Skeletal muscle tissue (tissue), 4 donors: Measurements from ENCODE around the gene FAM3C. TPM values are rescaled to one million over a fixed set of nuclear protein-coding genes. Genes with fewer than 3 reads are reported as not detected.

Experiments used
- H3K27ac ChIP-seq: one replicate; pipeline ENCODE4 v1.7.0; 2013; ENCODE audit warnings: mild to moderate bottlenecking, low read depth, low read length, inconsistent platforms
- H3K27me3 ChIP-seq, 3 donors: one replicate each; pipeline ENCODE4 v1.7.0; 2013; ENCODE audit warnings: low read length in 3 of 3; ENCODE audit not compliant: control insufficient read depth in 3 of 3, insufficient read depth in 3 of 3
- H3K36me3 ChIP-seq, 3 donors: one replicate each; pipeline ENCODE4 v1.7.0; 2013; ENCODE audit warnings: low read length in 3 of 3; ENCODE audit not compliant: control insufficient read depth in 3 of 3, insufficient read depth in 3 of 3
- H3K4me1 ChIP-seq, 3 donors: one replicate each; pipeline ENCODE4 v1.7.0; 2013; ENCODE audit warnings: low read length in 3 of 3, mild to moderate bottlenecking in 3 of 3; ENCODE audit not compliant: control insufficient read depth in 3 of 3, insufficient read depth in 3 of 3
- H3K4me3 ChIP-seq, 3 donors: one replicate each; pipeline ENCODE4 v1.7.0; 2013; ENCODE audit warnings: low read length in 3 of 3
- H3K9ac ChIP-seq, 3 donors: one replicate each; pipeline ENCODE4 v1.7.0; 2013; ENCODE audit warnings: low read length in 3 of 3, mild to moderate bottlenecking in 3 of 3, moderate library complexity in 2 of 3, low read depth in 1 of 3
- H3K9me3 ChIP-seq, 3 donors: one replicate each; pipeline ENCODE4 v1.7.0; 2013; ENCODE audit warnings: low read length in 3 of 3; ENCODE audit not compliant: control insufficient read depth in 3 of 3
- total RNA-seq: library from RNA; depleted of rRNA; stranded (reverse); fragments of >200 nt; gene quantifications from one replicate; pipeline ENCODE4 v1.2.3, GENCODE V29; 2014
- donor health status: Osteomylitis.

Gene FAM3C
- total RNA-seq, 1 donor from 2014 or later: 51.1 TPM

GRCh38 chr7:121305109-121305508 is 91.0 kb downstream of the FAM3C start:
- Histone ChIP-seq H3K36me3 (no peaks in the 10 kb centered on the region), H3K9ac (no peak overlapping the region), H3K27me3 (no peaks in the 10 kb centered on the region), H3K9me3 (peaks cover 0 to 2% (median 0%) of the 10 kb centered on the region in 3 donors), H3K4me1 (no peaks in the 10 kb centered on the region), H3K27ac (no peak overlapping the region), H3K4me3 (no peak overlapping the region)

- Histone ChIP-seq H3K4me3 (no peak overlapping the region), H3K4me1 (no peaks in the 10 kb centered on the region), H3K9ac (no peak overlapping the region), H3K27me3 (no peaks in the 10 kb centered on the region), H3K36me3 (no peaks in the 10 kb centered on the region), H3K9me3 (peaks cover 0 to 2% (median 0%) of the 10 kb centered on the region in 3 donors), H3K27ac (no peak overlapping the region)
Measured at GRCh38 chr7:121304102-121304658, 91.9 kb downstream of the FAM3C start.

- Histone ChIP-seq H3K27ac (no peak overlapping the region), H3K27me3 (no peaks in the 10 kb centered on the region), H3K9ac (no peak overlapping the region), H3K4me1 (no peaks in the 10 kb centered on the region), H3K9me3 (no peaks in the 10 kb centered on the region), H3K4me3 (no peak overlapping the region), H3K36me3 (no peaks in the 10 kb centered on the region)
Measured at GRCh38 chr7:121303422-121304101, 92.5 kb downstream of the FAM3C start.

- Histone ChIP-seq H3K4me1 (no peaks in the 10 kb centered on the region), H3K27ac (no peak overlapping the region), H3K36me3 (no peaks in the 10 kb centered on the region), H3K9ac (no peak overlapping the region), H3K9me3 (no peaks in the 10 kb centered on the region), H3K4me3 (no peak overlapping the region), H3K27me3 (no peaks in the 10 kb centered on the region)
Measured at GRCh38 chr7:121302214-121302745, 93.8 kb downstream of the FAM3C start.

DNA sequence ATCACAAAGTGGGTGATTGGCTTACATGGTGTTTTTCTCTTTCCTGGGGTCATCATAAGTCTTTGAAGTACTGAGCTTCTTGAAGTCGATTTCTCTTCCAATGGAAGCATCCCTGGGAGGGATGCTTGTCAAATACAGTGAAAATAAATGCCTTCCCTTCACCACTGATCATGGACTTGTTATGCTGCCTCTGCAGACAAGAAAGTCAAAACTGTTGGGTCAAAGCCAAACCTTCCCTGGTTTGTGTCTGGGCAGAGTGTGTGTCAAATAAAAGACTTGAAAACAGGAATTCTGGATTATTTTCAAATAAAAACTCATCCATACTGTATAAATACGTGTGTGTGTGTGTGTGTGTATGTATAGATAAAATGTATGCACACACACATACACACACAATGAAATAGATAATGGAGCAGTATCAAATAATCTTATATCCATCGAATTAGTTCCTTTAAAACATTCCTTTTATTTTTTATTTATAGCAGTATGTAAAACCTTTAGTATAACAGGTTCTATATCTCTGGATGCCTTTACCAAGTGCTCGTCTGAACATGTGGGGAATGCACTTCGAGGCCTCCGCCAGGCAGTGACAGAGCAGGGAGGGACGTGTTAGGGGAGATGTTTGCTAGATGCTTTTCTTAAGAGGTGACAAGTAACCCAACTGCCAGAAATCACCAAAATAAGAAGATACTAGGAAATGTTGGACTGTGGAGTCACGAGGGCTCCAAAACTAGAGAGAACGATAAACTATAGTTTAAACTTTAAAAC is 94.5 kb downstream of the FAM3C start:
- no peak overlapping the region for H3K9ac ChIP-seq

DNA sequence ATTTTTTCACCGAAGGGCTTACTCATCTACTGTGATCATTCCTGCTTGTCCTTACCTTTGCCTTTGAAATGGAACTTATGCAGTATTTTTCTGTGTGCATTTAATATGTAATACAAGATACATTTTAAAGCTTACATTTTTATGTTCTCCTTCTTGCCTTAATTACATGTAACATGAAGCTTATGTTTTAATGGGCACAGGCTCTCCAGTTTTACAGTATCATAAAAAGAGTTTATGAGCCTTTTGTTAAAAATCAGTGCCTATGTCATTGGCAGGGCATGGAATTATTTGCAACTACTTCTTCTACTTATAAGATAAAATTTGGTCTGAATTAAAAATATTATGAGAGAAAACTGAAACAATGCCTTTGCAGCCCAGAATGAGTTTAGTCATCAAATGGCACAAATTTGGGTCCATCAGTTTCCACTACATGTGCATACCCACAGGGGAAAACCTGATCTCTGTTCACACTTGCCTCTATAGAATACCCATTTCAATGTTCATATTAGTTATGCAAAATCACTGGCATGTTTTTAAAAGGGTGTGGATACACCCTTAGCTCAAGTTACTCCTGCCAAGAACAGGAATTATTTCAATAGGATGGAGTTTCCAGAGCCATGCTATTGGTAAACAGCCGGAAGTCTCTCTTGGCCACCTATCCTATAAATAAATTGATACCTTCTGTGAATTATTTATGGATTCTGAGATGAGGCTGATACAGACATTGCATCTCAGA is 95.3 kb downstream of the FAM3C start:
- Histone ChIP-seq H3K27ac (no peak overlapping the region), H3K36me3 (peaks cover 0 to under 1% (median 0%) of the 10 kb centered on the region in 3 donors), H3K9ac (no peak overlapping the region), H3K4me1 (no peaks in the 10 kb centered on the region), H3K27me3 (no peaks in the 10 kb centered on the region), H3K4me3 (no peak overlapping the region), H3K9me3 (no peaks in the 10 kb centered on the region)

More for the DNA sequence above, 94.5 kb downstream of the FAM3C start:
- Histone ChIP-seq H3K27ac (no peak overlapping the region), H3K4me1 (no peaks in the 10 kb centered on the region), H3K9me3 (no peaks in the 10 kb centered on the region), H3K36me3 (no peaks in the 10 kb centered on the region), H3K4me3 (no peak overlapping the region), H3K27me3 (no peaks in the 10 kb centered on the region)

Other genes starting within 250 kb of the FAM3C start
- 1.0 TPM for gene WNT16, start 67.3 kb downstream of the FAM3C start, total RNA-seq